CD4-positive, alpha-beta T cell treated with Interleukin-17A for 4 hours (primary cell): ENCODE results near the gene ZCCHC13.
"Not testable (repeated sequence)": the region's sequence is repeated elsewhere in the genome, so short reads cannot be mapped to it uniquely, and the experiment has no call there.

Source experiments
- DNase-seq: peaks from one replicate; pipeline ENCODE4 v3.0.0-alpha.2; 2020; ENCODE audit warnings: mixed read lengths

ZCCHC13 gene

GRCh38 chrX:74304016-74304415, at the start of gene ZCCHC13:
Gene ZCCHC13, plus strand, starts transcription at chrX:74304180. Its CDS starts 87 bp downstream, at chrX:74304267.
- DNase-seq = no peak

DNA sequence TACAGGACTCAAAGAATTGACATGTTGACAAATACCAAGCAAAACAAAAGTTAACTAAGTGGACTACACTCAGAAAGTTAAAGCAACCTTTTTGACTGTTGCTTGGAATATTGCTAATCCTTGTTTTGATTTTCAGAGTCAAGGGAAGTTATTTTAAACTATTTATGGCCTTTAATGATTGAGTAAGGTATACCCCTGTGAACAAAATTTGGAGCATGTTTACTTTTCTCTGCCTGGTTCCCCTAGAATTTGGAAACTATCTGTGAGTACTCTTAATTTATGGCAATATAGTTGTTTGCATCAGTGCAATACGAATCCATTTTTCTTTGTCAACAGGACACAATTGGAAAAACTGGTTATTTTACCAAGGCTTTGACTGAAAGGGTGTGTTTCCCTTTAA, 45.9 kb upstream of the ZCCHC13 start:
- not testable (repeated sequence) for DNase-seq

DNA sequence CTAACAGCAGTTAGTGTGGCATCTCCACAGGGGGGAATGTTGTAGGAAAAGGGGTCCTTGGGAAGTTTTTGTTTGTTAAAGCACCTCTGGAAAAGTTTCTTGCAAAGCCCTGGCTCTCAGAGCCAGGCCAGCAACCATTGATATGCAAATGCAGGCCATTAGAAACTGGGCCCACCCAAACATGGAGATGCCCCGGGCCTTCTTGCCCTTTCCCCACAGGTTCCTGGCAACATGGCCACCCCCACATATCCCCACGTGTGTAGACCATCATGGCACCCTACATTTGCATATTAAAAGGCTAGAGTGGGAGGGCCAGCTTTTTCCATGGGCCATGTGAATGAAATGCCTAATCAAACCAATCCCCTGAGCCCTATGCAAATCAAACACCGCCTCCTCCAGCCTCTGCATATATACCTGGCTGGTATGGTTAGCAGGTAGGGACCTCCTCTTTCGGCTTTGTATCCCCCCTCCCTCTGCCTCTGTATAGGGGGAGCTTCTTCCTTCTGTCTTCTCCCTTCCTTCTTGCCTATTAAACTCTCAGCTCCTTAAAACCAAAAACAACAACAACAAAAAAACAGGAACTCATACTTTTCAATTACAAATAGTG, 44.0 kb upstream of the ZCCHC13 start:
- DNase-seq = no peak

DNA sequence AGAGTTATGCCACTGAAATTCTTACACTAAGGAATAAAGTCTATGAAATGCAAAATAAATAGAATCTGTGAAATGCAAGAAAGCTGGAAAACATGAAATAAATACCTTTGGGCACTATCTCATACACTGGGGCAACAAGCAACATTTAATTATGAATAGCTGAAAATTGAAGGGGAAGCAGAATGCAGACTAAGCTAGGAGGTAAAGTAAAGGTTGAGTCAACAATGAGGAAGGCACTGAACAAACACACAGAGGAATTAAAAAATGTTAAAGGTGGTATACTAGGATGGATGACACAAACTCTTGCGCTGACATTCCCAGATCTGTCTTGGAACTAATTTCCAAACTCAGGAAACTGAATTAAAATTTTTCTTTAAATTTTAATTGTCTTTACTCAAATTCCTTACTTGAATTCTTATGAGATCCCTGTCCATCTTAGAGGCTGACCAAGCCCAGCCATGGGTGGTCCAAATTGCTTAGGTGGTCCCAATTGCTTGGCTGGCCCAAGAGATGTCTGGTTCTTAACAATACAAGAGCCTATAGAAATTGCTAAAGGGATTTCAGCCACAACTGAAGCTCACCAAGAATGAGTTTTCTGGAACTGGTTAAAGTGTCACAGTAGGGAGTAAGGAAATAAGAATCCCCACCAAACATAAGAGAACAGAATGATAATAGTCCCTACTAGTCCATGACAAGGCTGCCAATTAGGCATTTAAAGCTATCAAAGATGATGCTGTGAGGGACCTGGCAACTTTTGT, 41.3 kb upstream of the ZCCHC13 start:
- DNase-seq = no peak

- DNase-seq = no peak
Measured at GRCh38 chrX:74270393-74270792, 33.6 kb upstream of the ZCCHC13 start.

GRCh38 chrX:74272230-74272629, 31.8 kb upstream of the ZCCHC13 start:
- no peak for DNase-seq

DNA sequence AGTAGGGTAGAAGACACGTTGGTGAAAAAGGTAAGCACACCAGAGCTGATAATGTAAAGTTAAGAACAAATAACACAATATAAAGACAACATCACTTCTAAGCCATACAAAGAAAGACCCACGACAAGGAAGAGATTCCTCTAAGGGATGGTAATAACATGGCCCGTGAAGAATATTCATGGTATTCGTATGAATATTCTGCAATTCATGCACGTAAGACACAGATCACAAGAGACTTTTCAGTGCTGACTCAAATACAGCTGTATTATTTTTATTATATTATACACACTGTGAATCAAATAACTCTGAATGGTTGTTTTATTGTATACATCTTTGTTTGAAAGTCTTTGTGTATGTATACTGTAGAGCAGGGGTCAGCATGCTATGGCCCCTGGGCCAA, 29.5 kb upstream of the ZCCHC13 start:
- no peak for DNase-seq

DNA sequence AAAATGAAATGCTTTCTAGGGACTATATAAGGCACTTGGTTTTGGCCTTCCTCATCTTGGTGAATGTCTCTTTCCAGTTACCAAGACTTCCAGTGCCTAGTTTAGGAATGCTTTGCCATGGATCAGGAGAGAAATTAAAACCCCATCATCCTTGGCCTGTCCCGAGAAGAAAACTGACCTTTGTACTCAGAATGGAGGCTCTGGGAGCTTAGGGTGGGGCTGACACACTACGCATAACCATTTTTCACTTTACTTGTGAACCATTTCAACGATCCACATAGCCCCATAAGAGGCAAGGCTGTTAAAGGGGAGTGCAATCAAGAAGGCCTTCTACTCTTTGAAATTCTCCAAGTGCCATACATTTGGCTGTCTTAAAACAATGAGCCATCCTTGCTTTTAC, 26.7 kb upstream of the ZCCHC13 start:
- DNase-seq = no peak

DNA sequence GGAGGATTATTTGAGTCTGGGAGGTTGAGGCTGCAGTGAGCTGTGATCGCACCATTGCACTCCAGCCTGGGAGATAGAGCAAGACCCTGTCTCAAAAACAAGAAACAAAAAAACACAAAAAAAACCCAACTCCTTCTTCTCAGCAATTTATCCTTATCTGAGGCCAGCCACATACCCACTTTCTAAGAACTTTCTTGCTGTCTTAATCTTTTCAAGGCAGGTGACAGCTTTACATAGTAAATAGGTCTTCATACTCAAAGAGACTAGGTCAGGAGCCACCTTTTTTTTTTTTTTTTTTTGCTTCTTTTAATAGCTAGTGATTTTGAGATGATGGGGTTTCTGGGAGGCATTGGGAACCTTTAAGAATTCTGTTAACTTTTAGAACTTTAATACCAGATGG, 26.1 kb upstream of the ZCCHC13 start:
- DNase-seq = no peak

GRCh38 chrX:74280759-74281158, 23.2 kb upstream of the ZCCHC13 start:
- no peak for DNase-seq

GRCh38 chrX:74284391-74284952, 19.5 kb upstream of the ZCCHC13 start:
- DNase-seq = no peak

DNA sequence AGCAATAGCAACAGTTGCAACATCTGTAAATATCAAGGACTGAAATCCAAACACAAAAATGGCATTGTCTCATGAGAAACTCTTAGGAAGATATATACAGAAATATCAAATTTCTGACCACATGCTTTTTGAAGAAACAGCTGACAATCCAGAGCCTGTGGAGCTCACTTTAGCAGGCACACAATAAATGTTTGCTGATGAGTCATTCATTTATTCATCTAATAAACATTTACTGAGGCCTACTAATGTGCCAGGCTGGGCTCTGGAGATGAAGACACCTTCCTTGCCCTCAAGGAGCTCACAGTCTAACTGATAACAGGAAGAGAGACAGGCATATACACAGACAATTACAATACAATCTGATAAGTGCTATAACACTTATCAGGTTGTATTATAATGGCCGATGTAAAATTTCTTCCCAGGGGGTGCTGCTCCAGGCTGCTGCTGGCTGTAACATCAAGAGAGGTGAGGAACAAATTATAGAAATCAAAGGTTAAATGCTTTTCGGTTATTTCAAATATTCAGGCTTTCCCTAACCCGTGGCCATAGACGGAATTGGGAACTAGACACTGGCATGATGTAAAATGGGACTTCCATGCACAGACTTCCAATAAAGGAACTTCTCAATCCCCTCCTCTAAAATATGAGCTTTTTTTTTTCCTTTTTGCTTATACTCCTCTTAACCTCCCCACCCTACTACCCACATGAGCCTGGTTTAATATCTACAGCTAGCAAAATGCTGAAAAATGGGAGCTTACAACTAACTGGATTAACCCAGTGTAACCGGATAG, 16.8 kb upstream of the ZCCHC13 start:
- DNase-seq = no peak

GRCh38 chrX:74291577-74291963, 12.4 kb upstream of the ZCCHC13 start:
- DNase-seq = no peak

DNA sequence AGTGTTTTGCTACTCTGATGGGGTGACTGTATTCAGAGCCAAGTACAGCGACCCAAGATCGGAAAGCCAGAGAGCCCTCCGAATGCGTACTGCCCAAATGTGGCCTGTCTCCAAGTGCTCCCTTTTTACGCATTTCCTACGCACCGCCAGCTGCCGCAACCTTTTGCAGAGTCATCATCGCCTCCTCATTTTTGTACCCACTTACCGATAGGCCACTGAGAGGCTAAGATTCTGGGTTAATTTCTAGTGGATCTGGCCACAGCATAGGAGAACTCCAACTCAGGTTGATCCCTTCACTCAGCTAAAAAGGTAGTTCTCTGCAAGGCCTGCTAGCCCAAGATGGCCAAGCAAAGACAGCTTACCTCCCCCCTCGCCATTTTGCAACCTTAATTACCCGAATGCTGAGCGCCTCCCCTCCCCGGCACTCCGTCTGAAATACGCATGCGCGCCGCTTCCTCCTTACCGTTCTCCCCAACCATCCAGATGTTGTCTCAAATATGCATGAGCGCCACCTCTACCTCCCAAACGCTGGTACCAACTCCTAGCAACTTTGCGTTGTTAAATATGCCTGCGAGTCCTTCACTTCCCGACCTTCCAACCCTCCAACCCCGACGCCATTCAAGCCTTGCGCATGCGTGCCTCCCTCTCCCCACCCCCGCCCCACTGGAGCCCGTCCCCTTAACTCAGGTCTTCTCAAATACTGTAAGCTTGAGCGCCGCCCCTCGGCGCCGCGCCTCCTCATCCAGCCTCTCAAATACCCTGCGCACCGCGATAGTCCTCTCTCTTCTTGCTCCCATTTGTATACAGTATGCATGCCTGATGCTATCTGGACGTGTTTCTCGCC, 11.8 kb upstream of the ZCCHC13 start:
- peak; percentile 92 for DNase-seq

DNA sequence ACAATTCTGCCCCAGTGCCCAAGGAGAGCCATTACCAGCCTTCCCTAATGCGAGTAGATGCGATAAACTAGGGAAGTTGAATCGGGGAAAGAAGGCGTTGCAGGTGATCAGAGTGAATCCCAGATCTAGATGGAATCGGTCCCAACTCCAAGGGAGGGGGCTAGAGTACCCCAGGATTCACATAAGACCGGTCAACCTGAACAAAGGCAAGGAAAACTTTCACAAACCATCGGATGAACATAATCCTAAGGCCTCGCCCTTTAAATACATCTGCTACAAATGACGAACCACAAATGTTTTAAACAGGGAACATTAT, 11.2 kb upstream of the ZCCHC13 start:
- no peak for DNase-seq

GRCh38 chrX:74293343-74293946, 10.5 kb upstream of the ZCCHC13 start:
- peak; percentile 81 for DNase-seq

DNA sequence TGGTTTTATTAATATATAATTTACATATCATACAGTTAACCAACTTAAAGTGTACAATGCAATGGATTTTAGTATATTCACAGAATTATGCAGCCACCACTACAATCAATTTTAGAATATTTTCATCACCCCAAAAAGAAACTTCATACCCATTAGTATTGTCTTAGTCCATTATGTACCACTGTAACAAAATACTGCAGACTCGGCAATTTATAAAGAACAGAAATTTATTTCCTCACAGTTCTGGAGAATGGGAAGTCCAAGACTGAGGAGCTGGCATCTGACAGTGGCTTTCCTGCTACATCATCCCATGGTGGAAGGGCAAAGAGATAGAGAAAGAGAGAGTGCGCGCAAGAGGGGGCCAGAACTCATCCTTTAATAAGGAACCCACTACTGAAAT, 8.9 kb upstream of the ZCCHC13 start:
- no peak for DNase-seq

- DNase-seq = no peak
Measured at GRCh38 chrX:74297766-74298165, 6.2 kb upstream of the ZCCHC13 start.

DNA sequence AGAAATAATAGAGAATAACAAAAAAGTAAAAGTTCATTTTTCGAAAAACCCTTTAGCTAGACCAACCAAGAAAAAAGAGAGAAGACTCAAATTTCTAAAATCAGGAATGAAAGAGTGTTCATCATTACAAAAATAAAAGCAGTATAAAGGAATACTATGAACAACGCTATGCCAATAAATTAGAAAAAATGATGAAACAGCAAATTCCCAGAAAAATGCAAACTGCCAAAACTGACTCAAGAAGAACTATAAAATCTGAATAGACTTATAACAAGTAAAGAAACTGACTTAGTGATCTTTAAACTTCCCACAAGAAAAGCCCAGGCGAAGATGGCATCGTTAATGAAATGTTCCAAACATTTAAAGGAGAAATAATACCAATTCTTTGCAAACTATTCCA, 3.1 kb upstream of the ZCCHC13 start:
- DNase-seq = no peak

DNA sequence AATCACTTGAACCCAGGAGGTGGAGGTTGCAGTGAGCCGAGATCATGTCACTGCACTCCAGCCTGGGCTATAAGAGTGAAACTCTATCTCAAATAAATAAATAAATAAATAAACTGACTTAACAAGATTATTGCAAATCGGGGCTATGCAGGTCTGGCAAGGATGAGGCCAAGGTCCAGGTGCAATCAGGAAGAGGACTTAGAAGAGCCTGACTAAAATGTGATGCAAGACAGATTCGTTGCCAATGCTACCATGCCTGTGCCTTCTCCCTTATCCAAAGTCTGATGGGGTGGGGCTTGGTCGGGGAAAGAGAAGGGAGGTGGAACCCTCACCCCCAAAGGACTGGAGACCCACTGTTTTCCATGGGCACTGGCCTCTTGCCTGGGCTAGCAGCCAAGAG, 14.7 kb downstream of the ZCCHC13 start:
- DNase-seq = no peak

DNA sequence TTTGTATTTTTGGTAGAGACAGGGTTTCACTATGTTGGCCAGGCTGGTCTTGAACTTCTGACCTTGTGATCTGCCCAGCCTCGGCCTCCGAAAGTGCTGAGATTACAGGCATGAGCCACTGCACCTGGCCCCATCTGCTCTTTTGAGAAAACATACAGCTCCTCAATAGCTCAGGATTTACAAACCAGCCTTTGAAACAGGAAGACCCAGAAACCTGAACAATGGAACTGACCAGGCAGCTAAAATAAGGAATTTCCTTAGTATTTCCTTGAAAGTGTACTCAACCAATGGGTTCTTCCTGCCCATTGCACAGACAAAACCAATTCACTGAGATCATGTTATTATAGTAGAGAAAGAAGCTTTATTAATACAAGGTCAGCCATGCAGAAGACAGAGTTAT, 15.3 kb downstream of the ZCCHC13 start:
- DNase-seq = not testable (repeated sequence)

DNA sequence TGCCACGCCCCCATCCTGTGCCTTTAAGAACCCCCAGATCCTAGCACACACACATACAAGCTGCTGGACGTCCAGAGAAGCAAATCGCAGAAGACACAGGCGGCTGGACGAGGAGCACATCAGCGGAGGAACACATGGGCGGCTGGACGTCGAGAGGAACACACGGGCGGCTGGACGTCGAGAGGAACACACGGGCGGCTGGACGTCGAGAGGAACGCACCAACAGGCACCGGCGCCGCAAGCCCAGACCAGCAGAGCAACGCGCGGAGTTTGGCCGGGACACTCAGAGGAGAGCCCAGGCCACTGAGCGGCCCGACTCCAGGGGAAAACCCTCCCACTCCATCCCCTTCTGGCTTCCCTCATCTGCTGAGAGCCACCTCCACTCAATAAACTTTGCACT, 17.2 kb downstream of the ZCCHC13 start:
- DNase-seq = no peak
